ENCODE data around the gene PTDSS2. TPM values are rescaled to one million over a fixed set of nuclear protein-coding genes. Genes with fewer than 3 reads are reported as not detected.

PTDSS2 gene
- total and polyA plus RNA-seq, 2 experiments from 2014 or later: 22.7 to 145 TPM

DNA sequence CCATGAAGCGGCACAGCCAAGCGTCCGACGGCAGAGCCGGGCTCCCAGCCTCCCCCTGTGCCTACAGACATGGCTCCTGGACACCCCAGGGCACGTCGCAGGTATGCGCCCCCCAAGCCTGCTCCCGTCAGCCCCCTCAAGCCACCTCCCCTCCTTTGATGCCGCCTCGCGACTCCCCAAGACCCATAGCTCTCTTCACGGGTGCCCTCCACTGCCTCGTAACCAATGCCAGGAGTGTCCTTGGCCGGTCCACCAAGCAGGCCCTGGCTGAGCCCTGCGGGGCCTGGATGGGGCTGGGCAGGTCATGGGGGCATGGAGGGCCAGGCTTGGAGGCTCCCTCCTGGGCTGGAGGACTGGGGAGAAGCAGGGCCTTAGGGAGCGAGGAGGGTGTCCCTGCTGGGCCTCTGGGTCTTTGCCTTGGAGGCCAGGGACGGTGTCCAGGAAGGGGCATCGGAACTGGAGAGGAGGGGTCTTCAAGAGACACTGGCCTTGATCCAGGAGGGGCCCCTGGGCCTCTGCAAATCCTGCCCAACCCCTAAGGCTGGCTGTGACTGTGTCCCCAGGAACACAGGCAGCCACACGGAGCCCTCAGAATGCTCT is 17.5 kb upstream of the PTDSS2 start:
- peaks cover 12% of the 10 kb centered on the region for H3K36me3 Mint-ChIP-seq (ENCODE audit: low read depth)
- H3K9me3 Mint-ChIP-seq: peaks cover 13% of the 10 kb centered on the region
- no peaks in the 10 kb centered on the region for H3K4me1 ChIP-seq (ENCODE audit: insufficient read depth)
- 0 out of 2 replicates have a peak, but pooled peaks cover 2% of the 10 kb centered on the region for H3F3A ChIP-seq (replicated peaks; ENCODE audit: low read depth)
- H3K9me2 ChIP-seq (ENCODE audit: insufficient read depth): no peaks in the 10 kb centered on the region
- H2AFZ ChIP-seq: no peak overlapping the region
- H3K4me1 Mint-ChIP-seq: peaks cover 3% of the 10 kb centered on the region; the same call in 1 of the 3 replicates
- H3K4me3 ChIP-seq: no peak overlapping the region
- no peaks in the 10 kb centered on the region for H3K36me3 ChIP-seq (ENCODE audit: insufficient read depth)
- H3K27me3 Mint-ChIP-seq (ENCODE audit: insufficient read depth, low read depth, poor library complexity): peaks cover 7% of the 10 kb centered on the region
- no peaks in the 10 kb centered on the region for H3K27me3 ChIP-seq (ENCODE audit: insufficient read depth)
- no peak overlapping the region for H3K27ac ChIP-seq (ENCODE audit: low read depth)
- H3K4me2 ChIP-seq: no peak overlapping the region
- H4K20me1 ChIP-seq (replicated peaks; ENCODE audit: insufficient read depth): no peaks in the 10 kb centered on the region
- DNase-seq (ENCODE audit: low spot score): no peak
- TF ChIP-seq ZNF114 (CRISPR knock-in tag; IDR thresholded peaks at IDR 0.05) (no peak), REST (IDR thresholded peaks at IDR 0.05; ENCODE audit: unreplicated experiment) (no peak), EZH2 (IDR thresholded peaks at IDR 0.05; ENCODE audit: low read depth, unreplicated experiment) (no peak), ZNF462 (CRISPR knock-in tag; IDR thresholded peaks at IDR 0.05) (no peak), EZH2phosphoT487 (IDR thresholded peaks at IDR 0.05; ENCODE audit: unreplicated experiment) (no peak), POLR2AphosphoS5 (IDR thresholded peaks at IDR 0.05; ENCODE audit: low read depth) (no peak), CREB1 (CRISPR knock-in tag; IDR thresholded peaks at IDR 0.05; ENCODE audit: low read depth) (no peak), STAT1 (IDR thresholded peaks at IDR 0.05; ENCODE audit: unreplicated experiment) (no peak), NANOG (IDR thresholded peaks at IDR 0.05; ENCODE audit: borderline replicate concordance) (no peak), JUNB (IDR thresholded peaks at IDR 0.05; ENCODE audit: unreplicated experiment) (no peak), ZNF331 (CRISPR knock-in tag; IDR thresholded peaks at IDR 0.05; ENCODE audit: low read depth) (no peak)
- TF ChIP-seq, protein P1, sequence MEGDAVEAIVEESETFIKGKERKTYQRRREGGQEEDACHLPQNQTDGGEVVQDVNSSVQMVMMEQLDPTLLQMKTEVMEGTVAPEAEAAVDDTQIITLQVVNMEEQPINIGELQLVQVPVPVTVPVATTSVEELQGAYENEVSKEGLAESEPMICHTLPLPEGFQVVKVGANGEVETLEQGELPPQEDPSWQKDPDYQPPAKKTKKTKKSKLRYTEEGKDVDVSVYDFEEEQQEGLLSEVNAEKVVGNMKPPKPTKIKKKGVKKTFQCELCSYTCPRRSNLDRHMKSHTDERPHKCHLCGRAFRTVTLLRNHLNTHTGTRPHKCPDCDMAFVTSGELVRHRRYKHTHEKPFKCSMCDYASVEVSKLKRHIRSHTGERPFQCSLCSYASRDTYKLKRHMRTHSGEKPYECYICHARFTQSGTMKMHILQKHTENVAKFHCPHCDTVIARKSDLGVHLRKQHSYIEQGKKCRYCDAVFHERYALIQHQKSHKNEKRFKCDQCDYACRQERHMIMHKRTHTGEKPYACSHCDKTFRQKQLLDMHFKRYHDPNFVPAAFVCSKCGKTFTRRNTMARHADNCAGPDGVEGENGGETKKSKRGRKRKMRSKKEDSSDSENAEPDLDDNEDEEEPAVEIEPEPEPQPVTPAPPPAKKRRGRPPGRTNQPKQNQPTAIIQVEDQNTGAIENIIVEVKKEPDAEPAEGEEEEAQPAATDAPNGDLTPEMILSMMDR (conservative IDR thresholded peaks at IDR 0.05; ENCODE audit: low read depth in 2 of 2): no peak
- no peaks in the 10 kb centered on the region for H3K79me2 ChIP-seq (replicated peaks; ENCODE audit: insufficient read depth)
- no peak overlapping the region for H3K4me3 Mint-ChIP-seq
- H3K27ac Mint-ChIP-seq: no peak overlapping the region
- ATAC-seq: no peak

All from GM23338 (cell line).